Erythroblast (primary cell): Measurements from ENCODE around the gene KPNA4.

Experiments used
- GATA1 ChIP-seq: IDR thresholded peaks from 2 replicates; pipeline ENCODE4 v1.6.1; 2011; ENCODE audit warnings: low read depth, mild to moderate bottlenecking, control low read depth, low read length, moderate library complexity
- POLR2A ChIP-seq: IDR thresholded peaks from 2 replicates; pipeline ENCODE4 v1.6.1; 2011; ENCODE audit warnings: mild to moderate bottlenecking, low read length

DNA sequence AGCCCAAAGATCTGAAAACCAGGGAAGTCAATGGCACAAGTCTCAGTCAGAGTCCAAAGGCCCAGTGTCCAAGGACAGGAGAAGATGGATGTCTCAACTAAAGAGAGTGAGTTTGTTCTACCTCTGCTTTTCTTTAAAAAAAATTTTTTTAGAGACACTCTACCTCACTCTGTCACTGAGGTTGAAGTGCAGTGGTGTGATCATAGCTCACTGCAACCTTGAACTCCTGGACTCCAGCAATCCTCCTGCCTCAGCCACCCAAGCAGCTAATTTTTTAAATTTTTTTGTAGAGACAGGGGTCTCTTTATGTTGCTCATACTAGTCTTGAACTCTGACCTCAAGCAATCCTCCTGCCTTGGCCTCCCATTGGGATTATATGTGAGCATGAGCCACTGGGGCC, 39.9 kb upstream of the KPNA4 start:
- TF ChIP-seq POLR2A (no peak), GATA1 (no peak)
